Posterior cingulate gyrus (tissue), 11 donors: ENCODE results near the gene FTSJ3.

ENCODE experiments used
- DNase-seq, 10 donors: peaks; one replicate each; pipeline versions ENCODE4 v3.0.0 to v3.0.0-alpha.2; 2020 to 2021; ENCODE audit warnings: mixed read lengths in 3 of 10
- intact Hi-C: fragments of 100-400 bp; cut with DNase I; formaldehyde crosslinking; loops from one replicate; pipeline ENCODE4 v1.15.1; 2023

The FTSJ3 gene

GRCh38 chr17:63845509-63845908 is 18.0 kb upstream of the FTSJ3 start:
- peak in 1 of 10 donors; percentile 3 for DNase-seq
- intact Hi-C loops = no loop called here

GRCh38 chr17:63843910-63844677 is 16.6 kb upstream of the FTSJ3 start:
- intact Hi-C loops = loop anchor here (2.0 to 5.0 kb wide), 2 partner anchors 17 to 222 kb away; partner anchors contain the start of genes FTSJ3, MAP3K3 and PSMC5
- no peak for DNase-seq

- intact Hi-C loops = loop anchor here (2.0 to 5.0 kb wide), 2 partner anchors 17 to 221 kb away; partner anchors contain the start of genes FTSJ3, MAP3K3 and PSMC5
- DNase-seq = peak in 1 of 10 donors; percentile 61
These were observed 16.0 kb upstream of the FTSJ3 start for GRCh38 chr17:63843387-63843888.

- intact Hi-C loops = loop anchor here (2.0 to 5.0 kb wide), 2 partner anchors 16 to 220 kb away; partner anchors contain the start of genes FTSJ3, MAP3K3 and PSMC5
These were observed 15.3 kb upstream of the FTSJ3 start, which contains the start of gene SMARCD2 for GRCh38 chr17:63842540-63843386. Gene SMARCD2 (minus strand): TSS chr17:63842685. CDS start chr17:63842674, 11 bp downstream.

GRCh38 chr17:63842173-63842539 is 14.7 kb upstream of the FTSJ3 start:
- DNase-seq = peak in 2 of 10 donors; percentile 28 to 90
- intact Hi-C loops = loop anchor here (2.0 to 5.0 kb wide), 2 partner anchors 15 to 220 kb away; partner anchors contain the start of genes FTSJ3, MAP3K3 and PSMC5

More at GRCh38 chr17:63842540-63843386, 15.3 kb upstream of the FTSJ3 start, which contains the start of gene SMARCD2:
- DNase-seq = peak; percentile 93 to 100 (median 98)

- intact Hi-C loops = loop anchor here (2.0 to 5.0 kb wide), 2 partner anchors 15 to 219 kb away; partner anchors contain the start of genes FTSJ3, MAP3K3 and PSMC5
- peak in 6 of 10 donors; percentile 31 to 91 (median 45) for DNase-seq
These were observed 14.1 kb upstream of the FTSJ3 start for GRCh38 chr17:63841350-63842172.

GRCh38 chr17:63840591-63841349 is 13.3 kb upstream of the FTSJ3 start:
- DNase-seq = no peak
- intact Hi-C loops = loop anchor here (5.0 kb wide), 1 partner anchor 218 kb away; the partner anchor contains the start of gene MAP3K3

- peak; percentile 79 to 98 (median 91) for DNase-seq
- intact Hi-C loops = no loop called here
These were observed 11.2 kb upstream of the FTSJ3 start for GRCh38 chr17:63838631-63839171.

GRCh38 chr17:63837962-63838600 is 10.6 kb upstream of the FTSJ3 start:
- intact Hi-C loops = no loop called here
- DNase-seq = no peak

- no peak for DNase-seq
These were observed 10.0 kb upstream of the FTSJ3 start for GRCh38 chr17:63837480-63837879.

GRCh38 chr17:63836811-63837210 is 9.3 kb upstream of the FTSJ3 start:
- no peak for DNase-seq
- intact Hi-C loops = no loop called here

More at GRCh38 chr17:63837480-63837879, 10.0 kb upstream of the FTSJ3 start:
- intact Hi-C loops = no loop called here

- DNase-seq = no peak
- intact Hi-C loops = no loop called here
These were observed 7.8 kb upstream of the FTSJ3 start for GRCh38 chr17:63835167-63835720.

- DNase-seq = peak in 7 of 10 donors; percentile 52 to 94 (median 78)
- intact Hi-C loops = no loop called here
These were observed 7.1 kb upstream of the FTSJ3 start for GRCh38 chr17:63834431-63835166.

GRCh38 chr17:63833741-63834373 is 6.4 kb upstream of the FTSJ3 start:
- no peak for DNase-seq
- intact Hi-C loops = no loop called here

GRCh38 chr17:63833026-63833740 is 5.7 kb upstream of the FTSJ3 start:
- intact Hi-C loops = no loop called here

GRCh38 chr17:63832455-63832854 is 5.0 kb upstream of the FTSJ3 start:
- DNase-seq = no peak
- intact Hi-C loops = no loop called here

More at GRCh38 chr17:63833026-63833740, 5.7 kb upstream of the FTSJ3 start:
- peak in 1 of 10 donors; percentile 66 for DNase-seq
